ENCODE measurements around the gene PNPLA7. TPM values are rescaled to one million over a fixed set of nuclear protein-coding genes. Genes with fewer than 3 reads are reported as not detected.
A peak's percentile ranks its signal among the peaks of the same experiment; 100 is the strongest.
"Not testable (repeated sequence)": the region's sequence is repeated elsewhere in the genome, so short reads cannot be mapped to it uniquely, and the experiment has no call there.

The PNPLA7 gene
- total RNA-seq, 1 experiment from 2014 or later, result 0.94 TPM

DNA sequence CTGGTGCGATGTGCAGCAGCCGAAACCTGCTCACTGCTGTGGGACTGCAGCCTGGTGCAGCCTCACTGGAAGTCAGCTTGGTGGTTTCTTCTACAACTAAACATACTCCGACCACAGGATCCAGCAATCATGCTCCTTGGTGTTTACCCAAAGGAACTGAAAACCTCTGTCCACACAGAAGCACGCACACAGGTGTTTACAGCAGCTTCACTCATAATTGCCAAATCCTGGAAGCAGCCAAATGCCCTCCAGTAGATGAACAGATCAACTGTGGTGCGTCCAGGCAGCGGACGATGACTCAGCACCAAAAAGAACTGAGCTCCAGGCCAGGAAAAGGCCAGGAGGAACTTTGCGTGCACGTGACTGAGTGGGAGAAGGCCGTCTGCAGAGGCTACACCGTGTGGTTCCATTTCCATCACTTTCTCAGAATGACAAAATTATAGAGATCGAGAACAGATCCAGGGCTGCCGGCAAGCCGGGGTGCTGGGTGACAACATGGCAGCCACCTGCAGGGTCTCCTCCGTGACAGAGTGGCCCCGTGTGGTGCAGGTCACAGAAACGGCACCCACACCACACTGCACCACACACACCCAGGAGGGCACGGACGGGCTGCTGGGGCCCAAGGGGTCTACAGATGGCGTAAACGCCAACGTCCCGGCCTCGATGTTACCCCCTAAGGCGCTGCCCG lies 68.0 kb downstream of the PNPLA7 start:
- peak; percentile 38 for DNase-seq (ENCODE audit: low spot score)

- no peak for DNase-seq (ENCODE audit: low spot score)
Measured at GRCh38 chr9:137480686-137481683, 69.2 kb downstream of the PNPLA7 start.

GRCh38 chr9:137479892-137480685 lies 70.1 kb downstream of the PNPLA7 start:
- no peak for DNase-seq (ENCODE audit: low spot score)

DNA sequence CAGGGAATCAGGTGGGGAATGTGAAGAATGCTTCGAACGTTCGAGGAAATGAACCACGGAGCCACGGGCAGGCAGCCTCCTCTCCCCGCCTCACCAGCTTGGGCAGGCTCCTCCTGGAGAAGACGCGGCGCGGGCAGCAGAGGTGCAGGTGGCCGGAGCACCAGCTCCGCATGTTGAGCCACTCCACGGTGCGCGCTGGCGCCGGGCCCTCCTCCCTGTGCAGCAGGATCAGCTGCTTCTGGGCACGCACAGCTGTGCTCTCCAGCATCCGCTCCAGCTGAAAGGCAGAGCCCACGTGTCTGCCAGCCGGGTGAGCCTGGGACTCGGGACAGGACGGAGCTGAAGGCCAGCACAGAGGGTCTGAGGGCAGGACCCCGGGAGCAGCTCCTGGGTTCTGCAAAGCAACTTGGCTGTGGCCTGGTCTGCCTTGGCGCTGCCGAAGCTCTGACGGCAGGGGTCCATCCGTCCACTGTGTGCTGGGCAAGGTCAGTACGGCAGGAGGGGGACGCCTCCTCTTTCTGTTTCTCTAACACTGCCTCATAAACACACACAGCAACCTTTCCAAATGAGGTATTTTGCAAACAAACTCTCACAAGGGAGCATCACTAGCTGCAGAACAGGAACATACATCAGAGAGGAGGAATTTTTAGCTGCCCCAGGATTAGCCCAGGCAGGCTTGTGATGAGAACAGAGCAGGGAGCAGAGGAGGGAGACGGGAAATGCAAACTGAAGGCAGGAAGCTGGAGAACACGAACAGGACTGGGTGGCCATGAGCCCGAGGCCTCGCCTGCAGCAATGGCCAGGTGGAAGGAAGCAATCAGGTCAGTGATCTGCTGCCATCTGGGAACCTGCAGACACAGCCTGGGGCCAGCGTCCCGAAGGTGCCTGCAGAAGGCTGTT lies 71.0 kb downstream of the PNPLA7 start:
- no peak for DNase-seq (ENCODE audit: low spot score)

DNA sequence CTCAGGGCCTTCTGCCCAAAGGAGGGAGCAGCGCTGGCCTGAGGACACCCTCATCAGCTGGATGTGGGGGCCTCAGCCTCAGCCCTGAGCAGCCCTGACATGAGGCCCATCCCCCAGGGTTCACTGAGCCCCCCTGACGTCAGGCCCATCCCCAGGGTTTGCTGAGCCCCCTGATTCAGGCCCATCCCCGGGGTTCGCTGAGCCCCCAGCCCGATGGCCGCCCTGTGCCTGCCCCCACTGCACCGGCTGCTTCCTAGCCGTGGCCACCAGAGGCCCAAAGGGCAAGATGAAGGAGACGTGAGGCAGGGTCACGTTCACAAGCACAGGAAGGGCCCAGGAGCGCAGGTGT lies 71.6 kb downstream of the PNPLA7 start:
- no peak for DNase-seq (ENCODE audit: low spot score)

- DNase-seq (ENCODE audit: low spot score), result no peak
Measured at GRCh38 chr9:137477778-137478612, 72.2 kb downstream of the PNPLA7 start.

DNA sequence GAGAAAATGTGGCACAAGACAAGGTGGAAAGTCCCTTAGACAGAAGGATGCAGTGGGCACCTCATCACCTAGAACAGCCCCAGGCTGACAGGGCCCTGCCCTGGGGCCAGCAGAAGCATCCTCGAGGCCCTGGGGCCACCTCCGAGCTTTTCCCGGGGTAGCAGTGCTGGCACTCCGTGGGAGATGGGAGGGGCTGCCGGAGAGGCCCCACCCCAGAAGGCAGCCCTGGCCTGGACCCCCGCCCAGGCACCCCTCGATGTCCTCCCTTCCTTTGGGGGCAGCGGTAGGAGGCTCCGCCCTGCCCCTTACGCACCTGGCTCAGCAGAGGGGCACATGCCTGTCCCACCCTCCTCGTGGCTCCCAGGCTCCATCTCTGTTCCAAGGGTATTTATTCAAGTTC lies 73.3 kb downstream of the PNPLA7 start:
- no peak for DNase-seq (ENCODE audit: low spot score)

GRCh38 chr9:137475666-137476065 lies 74.5 kb downstream of the PNPLA7 start:
- no peak for DNase-seq (ENCODE audit: low spot score)

DNA sequence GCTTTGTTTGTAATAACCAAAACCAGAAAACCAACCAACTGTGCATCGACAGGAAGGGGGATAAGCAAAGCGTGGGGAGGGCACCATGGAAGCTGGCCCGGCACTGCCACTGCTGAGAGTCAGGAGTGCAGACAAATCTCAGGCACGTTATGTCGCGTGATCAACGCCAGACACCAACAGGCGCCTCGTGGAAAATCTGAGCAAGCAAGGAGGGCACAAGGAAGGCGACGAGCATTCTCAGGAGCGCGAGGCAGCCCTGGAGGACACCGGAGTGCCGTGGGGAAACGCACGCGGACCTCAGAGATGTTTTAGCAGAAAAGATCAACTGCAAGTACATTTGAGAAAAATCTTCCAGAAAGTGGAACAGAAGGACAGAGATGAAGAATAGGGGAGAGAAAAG lies 75.9 kb downstream of the PNPLA7 start:
- no peak for DNase-seq (ENCODE audit: low spot score)

DNA sequence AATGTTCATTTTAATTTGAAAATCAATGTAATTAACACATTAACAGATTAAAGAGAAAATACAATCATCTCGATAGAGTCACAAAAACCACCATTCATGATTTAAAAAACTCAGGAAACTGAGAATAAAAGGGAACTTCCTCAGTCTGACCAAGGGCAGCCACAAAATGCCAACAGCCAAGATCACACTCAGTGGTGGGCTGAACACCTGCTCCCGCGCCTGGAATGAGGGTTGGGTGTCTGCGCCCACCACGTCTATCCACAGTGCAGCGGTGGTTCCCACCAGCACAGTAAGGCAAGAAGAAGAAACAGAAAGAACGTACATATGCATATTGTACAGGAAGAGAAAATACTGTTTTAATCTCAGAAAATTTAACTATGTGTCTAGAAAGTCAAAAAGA lies 79.4 kb downstream of the PNPLA7 start:
- DNase-seq (ENCODE audit: low spot score), result no peak

- DNase-seq (ENCODE audit: low spot score), result no peak
Measured at GRCh38 chr9:137467896-137468295, 82.3 kb downstream of the PNPLA7 start.

DNA sequence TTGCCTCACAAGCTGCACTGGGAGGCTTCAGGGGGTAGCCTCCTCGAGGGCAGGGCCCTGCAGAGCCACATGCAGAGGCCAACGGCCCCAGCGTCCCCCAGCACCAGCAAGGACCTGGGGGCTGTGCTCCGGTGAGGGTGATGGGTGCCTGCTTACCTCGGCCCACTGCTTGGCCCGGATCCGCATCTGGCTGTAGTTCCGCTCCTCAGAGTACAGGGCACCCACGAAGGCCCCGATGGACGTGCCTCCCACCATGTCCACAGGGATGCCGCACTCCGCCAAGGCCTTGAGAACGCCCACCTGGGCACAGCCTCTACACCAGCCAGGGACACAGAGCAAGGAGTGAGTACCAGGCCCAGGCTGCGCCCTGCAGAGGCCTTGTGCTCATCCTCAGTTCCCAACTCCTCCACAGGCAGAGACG lies 83.0 kb downstream of the PNPLA7 start:
- no peak for DNase-seq (ENCODE audit: low spot score)

DNA sequence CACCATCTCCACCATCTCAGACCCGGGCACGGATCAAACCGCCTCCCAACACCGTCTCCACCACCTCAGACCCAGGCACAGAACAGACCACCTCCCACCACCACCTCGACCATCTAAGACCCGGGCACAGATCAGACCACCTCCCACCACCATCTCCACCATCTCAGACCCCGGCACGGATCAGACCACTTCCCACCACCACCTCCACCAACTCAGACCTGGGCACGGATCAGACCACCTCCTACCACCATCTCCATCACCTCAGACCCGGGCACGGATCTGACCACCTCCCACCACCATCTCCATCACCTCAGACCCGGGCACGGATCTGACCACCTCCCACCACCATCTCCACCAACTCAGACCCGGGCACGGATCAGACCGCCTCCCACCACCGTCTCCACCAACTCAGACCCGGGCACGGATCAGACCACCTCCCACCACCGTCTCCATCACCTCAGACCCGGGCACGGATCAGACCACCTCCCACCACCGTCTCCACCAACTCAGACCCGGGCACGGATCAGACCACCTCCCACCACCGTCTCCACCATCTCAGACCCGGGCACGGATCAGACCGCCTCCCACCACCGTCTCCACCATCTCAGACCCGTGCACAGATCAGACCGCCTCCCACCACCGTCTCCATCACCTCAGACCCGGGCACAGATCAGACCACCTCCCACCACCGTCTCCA lies 83.7 kb downstream of the PNPLA7 start:
- not testable (repeated sequence) for DNase-seq (ENCODE audit: low spot score)

- DNase-seq (ENCODE audit: low spot score), result no peak
Measured at GRCh38 chr9:137465720-137466388, 84.3 kb downstream of the PNPLA7 start.

GRCh38 chr9:137465000-137465719 lies 85.0 kb downstream of the PNPLA7 start:
- DNase-seq (ENCODE audit: low spot score), result no peak

DNA sequence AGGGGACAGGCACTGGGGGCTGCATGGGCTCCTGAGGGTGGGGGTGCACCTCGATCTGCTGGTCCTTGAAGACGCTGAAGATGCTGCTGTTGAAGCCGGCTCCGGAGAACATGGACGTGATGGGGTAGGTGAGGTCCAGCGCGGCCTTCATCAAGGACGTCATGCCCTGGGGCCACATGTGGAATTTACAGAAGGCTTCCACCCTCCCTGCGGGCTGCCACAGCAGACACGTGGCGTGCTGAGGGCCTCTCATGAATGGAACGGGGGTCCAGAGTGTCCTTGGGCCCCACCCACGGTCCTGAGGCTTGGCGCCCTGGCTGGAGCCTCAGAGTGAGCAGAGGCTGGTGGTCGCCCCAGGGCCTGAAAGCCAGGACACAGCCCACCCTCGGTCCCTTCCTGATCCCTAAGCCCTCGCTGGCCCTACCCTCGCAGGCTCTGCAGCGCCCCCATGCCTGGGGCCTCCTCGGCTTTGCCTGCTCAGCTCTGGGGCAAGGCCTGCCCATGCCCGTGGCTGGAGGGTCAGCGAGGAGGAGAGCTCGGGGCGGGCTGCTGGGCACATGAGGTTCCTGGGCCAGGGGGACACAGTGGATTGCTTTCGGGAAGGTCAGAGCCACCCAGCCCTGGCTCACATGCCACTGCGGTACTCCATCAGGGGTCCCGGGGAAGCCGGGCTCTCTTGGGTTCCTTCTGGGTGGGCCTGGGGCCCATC lies 85.8 kb downstream of the PNPLA7 start:
- DNase-seq (ENCODE audit: low spot score), result no peak

DNA sequence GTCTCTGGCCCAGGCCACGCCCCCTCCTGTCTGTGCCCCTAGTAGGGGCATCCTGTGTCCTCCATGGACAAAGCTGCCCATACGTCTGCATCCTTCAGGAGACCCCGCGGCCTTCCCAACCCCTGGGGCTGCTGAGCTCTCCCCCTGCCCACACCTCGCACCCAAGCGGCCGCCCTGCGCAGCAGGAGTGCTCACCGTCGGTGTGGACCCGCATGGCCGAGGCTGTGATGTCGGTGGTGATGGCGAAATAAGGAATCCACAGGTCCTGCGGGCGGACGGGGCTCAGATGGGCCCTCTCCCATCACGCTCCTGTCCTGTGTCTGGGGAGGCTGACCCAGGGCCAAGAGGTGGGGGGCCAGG lies 86.3 kb downstream of the PNPLA7 start:
- DNase-seq (ENCODE audit: low spot score), result no peak

Measured in HT-29 (cell line).